ENCODE data around the gene SMPD4. TPM values are rescaled to one million over a fixed set of nuclear protein-coding genes. Genes with fewer than 3 reads are reported as not detected.
"Not testable (repeated sequence)": the region's sequence is repeated elsewhere in the genome, so short reads cannot be mapped to it uniquely, and the experiment has no call there.

SMPD4 gene
- total RNA-seq, 4 donors from 2014 or later = 34.1 to 74.6 (median 59.0) TPM

DNA sequence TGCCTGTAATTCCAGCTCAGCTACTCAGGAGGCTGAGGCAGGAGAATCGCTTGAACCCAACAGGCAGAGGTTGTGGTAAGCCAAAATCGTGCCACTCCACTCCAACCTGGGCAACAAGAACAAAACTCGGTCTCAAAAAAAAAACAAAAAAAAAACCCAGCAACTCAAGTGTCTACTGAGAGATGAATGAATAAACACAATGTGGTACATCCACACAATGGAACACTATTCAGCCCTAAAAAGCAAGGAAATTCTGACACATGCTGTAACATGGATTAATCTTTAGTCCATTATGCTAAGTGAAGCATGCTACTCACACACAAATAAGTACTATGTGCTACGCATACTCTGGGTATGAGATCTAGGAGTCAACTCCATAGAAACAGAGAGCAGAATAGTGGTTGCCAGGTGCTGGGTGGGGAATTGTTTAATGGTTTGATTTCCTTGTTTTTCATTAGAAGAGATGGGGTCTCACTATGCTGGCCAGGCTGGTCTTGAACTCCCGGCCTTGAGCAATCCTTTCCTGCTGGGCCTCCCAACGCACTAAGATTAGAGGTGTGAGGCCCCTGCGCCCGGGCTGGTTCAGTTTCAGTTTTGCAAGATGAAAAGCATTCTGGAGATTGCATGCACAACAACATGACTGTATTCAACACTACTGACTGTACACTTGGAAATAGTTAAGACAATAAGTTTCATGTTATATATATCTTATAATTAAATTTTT is 15.9 kb downstream of the SMPD4 start:
- H3K27ac ChIP-seq = no peak overlapping the region
- peaks cover 21 to 44% of the 10 kb centered on the region in 2 donors for H3K36me3 ChIP-seq
- no peak for TF ChIP-seq POLR2A (IDR thresholded peaks at IDR 0.05)
- TF ChIP-seq, protein P1, sequence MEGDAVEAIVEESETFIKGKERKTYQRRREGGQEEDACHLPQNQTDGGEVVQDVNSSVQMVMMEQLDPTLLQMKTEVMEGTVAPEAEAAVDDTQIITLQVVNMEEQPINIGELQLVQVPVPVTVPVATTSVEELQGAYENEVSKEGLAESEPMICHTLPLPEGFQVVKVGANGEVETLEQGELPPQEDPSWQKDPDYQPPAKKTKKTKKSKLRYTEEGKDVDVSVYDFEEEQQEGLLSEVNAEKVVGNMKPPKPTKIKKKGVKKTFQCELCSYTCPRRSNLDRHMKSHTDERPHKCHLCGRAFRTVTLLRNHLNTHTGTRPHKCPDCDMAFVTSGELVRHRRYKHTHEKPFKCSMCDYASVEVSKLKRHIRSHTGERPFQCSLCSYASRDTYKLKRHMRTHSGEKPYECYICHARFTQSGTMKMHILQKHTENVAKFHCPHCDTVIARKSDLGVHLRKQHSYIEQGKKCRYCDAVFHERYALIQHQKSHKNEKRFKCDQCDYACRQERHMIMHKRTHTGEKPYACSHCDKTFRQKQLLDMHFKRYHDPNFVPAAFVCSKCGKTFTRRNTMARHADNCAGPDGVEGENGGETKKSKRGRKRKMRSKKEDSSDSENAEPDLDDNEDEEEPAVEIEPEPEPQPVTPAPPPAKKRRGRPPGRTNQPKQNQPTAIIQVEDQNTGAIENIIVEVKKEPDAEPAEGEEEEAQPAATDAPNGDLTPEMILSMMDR (IDR thresholded peaks at IDR 0.05) = no peak
- H3K4me3 ChIP-seq (replicated peaks in 1 of 3) = no peak overlapping the region
- H3K27me3 ChIP-seq = no peaks in the 10 kb centered on the region
- H3K9me3 ChIP-seq = no peaks in the 10 kb centered on the region
- peaks cover 6 to 14% of the 10 kb centered on the region in 2 donors for H3K4me1 ChIP-seq
- no peak for DNase-seq
- intact Hi-C loops (cut with DNase I) = no loop called here
- WGBS, 2 donors = 96 to 98% methylated on average over 8 of the region's 8 CpGs

DNA sequence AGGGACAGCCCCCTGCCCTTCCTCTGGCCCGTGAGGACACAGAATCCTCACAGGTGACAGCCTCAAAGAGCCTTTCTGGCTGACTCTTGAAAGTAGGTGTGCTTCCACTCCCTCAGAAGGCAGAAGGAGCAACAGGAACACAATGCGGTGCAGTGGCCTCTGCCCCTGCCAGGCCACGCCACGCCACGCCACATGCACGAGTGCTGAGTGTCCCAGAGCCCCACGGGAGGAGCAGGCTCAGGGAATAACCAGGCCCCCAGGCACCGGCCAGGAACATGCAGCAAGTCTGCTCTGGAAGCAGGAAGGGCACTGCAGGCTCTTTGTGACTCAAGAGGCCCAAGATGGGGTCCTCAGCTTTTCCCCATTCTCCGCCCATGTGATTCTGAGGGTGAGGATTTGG is 18.4 kb downstream of the SMPD4 start:
- intact Hi-C loops (cut with DNase I) = no loop called here
- TF ChIP-seq, protein P1 (IDR thresholded peaks at IDR 0.05) = no peak
- no peak for TF ChIP-seq POLR2A (IDR thresholded peaks at IDR 0.05)
- Histone ChIP-seq H3K36me3 (peaks cover 21 to 36% of the 10 kb centered on the region in 2 donors), H3K27ac (peak overlapping the region in 1 of 3 donors; percentile 90), H3K9me3 (no peaks in the 10 kb centered on the region), H3K4me3 (replicated peaks in 1 of 3) (no peak overlapping the region), H3K4me1 (peaks cover 24 to 37% of the 10 kb centered on the region in 2 donors), H3K27me3 (no peaks in the 10 kb centered on the region)
- 92 to 96% methylated on average over 7 to 8 of the region's 9 CpGs for WGBS, 2 donors
- DNase-seq = no peak

DNA sequence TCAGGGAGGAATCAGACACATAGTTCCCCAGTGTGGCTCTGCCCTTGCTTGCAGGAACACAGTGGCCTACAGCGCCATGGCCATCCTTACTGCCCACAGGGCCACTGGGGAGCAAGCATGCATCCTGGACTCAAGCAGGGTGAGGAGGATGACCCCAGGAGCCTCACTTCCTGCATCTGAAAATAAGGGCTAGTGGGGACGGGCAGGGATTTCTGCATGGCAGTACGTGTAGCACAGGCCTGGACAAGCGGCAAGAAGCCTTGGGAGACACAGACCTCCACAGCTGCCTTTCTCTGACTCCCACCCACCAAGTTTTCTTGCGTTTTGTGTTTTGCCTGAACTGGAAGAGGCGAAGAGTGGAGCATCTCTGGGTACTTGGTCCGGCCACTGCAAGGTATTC is 18.9 kb downstream of the SMPD4 start:
- intact Hi-C loops (cut with DNase I); DNase-seq; H3K4me3 ChIP-seq (replicated peaks in 1 of 3); H3K27me3 ChIP-seq; H3K9me3 ChIP-seq: not testable (repeated sequence)
- Histone ChIP-seq H3K36me3 (peaks cover 20 to 35% of the 10 kb centered on the region in 2 donors), H3K27ac (peak overlapping the region in 2 of 3 donors; percentile 90 to 95), H3K4me1 (peaks cover 28 to 42% of the 10 kb centered on the region in 2 donors)
- 93 to 98% methylated on average over 5 to 6 of the region's 7 CpGs for WGBS, 2 donors

DNA sequence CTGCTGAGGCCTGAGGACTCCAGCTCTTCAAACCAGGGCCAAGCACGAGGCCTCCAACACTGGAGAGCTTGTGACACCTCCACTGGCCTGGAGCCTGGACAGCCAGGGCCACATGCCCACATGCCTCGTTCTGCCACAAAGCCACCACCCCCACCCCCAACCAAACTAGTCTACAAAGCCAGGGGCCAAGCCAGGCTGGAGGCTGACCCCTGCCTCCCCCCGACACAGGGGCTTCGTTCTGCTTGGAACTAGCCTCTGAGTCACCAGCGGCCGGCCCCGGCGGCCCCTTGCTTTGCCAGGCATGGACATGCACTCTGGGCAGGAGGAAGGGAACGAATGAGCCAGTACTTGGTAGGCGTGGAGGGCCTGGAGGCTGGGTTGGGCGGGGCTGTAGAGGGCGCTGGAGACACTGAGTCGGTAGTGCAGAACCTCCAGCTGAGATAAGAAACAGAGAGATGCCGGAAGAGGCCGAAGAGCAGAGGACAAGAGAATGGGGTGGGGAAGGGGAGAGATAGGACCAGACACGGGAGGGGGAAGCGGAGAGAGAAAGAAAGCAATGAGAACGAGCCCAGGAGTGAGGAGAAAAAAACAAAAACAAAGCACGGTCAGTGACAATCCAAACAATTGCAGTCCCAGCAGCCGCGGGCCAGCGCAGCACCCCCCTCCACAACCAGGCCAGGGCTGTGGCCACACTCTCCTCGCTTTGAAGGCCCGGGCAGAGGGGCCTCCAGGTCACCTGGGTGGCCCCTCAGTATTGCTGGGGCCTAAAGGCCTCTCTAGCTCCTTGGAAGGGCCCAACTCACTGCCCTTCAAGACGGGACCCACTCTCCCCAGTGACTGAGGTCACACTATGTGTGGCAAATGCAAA is 20.3 kb downstream of the SMPD4 start:
- H3K27ac ChIP-seq = peak overlapping the region; percentile 90 to 96 (median 95)
- peak in 1 of 2 donors; percentile 25 for TF ChIP-seq POLR2A (IDR thresholded peaks at IDR 0.05)
- TF ChIP-seq, protein P1 (IDR thresholded peaks at IDR 0.05) = peak in 2 of 6 experiments; percentile 12 to 24
- H3K9me3 ChIP-seq; intact Hi-C loops (cut with DNase I); H3K27me3 ChIP-seq; H3K4me3 ChIP-seq (replicated peaks in 1 of 3): not testable (repeated sequence)
- H3K4me1 ChIP-seq = peaks cover 38 to 53% of the 10 kb centered on the region in 2 donors
- DNase-seq = peak; percentile 91 to 93
- H3K36me3 ChIP-seq = peaks cover 14 to 25% of the 10 kb centered on the region in 2 donors
- WGBS, 2 donors = 23 to 39% methylated on average over 15 to 20 of the region's 25 CpGs

DNA sequence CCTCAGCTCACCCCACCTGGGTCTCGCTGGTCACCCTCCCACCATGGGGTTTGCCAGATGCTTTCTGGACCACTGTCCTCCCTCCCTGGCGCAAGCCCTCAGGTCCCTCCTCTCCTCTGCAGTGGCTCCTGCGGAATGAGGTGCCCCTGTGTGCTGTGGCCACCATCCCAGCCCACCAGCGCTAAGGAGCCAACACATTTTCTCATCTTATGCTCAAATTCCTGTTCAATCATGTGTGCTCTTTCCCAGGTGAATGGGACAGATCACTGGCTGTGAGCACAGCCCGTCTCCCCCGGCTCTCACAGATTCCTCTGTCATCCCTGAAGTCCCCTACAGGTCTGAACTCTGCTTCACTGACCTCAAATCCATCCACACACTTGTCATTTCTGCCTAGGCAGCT is 21.3 kb downstream of the SMPD4 start:
- DNase-seq = peak; percentile 53 to 62
- Histone ChIP-seq H3K4me3 (replicated peaks in 1 of 3) (no peak overlapping the region), H3K4me1 (peaks cover 42 to 59% of the 10 kb centered on the region in 2 donors), H3K36me3 (peaks cover 14 to 16% of the 10 kb centered on the region in 2 donors), H3K27me3 (no peaks in the 10 kb centered on the region), H3K9me3 (no peaks in the 10 kb centered on the region), H3K27ac (peak overlapping the region; percentile 90 to 99 (median 95))
- TF ChIP-seq POLR2A (IDR thresholded peaks at IDR 0.05) = no peak
- TF ChIP-seq, protein P1 (IDR thresholded peaks at IDR 0.05) = no peak
- 46 to 51% methylated on average over 6 of the region's 6 CpGs for WGBS, 2 donors
- intact Hi-C loops (cut with DNase I) = no loop called here

DNA sequence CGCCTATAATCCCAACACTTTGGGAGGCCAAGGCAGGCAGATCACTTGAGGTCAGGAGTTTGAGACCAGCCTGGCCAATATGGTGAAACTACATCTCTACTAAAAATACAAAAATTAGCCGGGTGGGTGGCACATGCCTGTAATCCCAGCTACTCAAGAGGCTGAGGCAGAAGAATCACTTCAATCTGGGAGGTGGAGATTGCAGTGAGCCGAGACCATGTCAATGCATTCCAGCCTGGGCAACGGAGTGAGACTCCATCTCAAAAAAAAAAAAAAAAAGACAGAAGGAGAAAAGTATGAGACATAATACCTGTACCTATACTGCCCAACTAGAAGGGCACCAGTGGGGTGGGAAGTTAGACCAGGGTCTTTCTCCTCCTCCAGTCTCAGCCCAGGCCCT is 22.0 kb downstream of the SMPD4 start:
- intact Hi-C loops (cut with DNase I) = loop anchor here (5.0 kb wide), 1 partner anchor 173 kb away; no protein-coding TSS in a partner anchor
- peak; percentile 72 to 77 for DNase-seq
- H3K9me3 ChIP-seq; H3K27me3 ChIP-seq; H3K4me3 ChIP-seq (replicated peaks in 1 of 3): not testable (repeated sequence)
- Histone ChIP-seq H3K4me1 (peaks cover 42 to 59% of the 10 kb centered on the region in 2 donors), H3K27ac (peak overlapping the region; percentile 90 to 99 (median 95)), H3K36me3 (peaks cover 12 to 15% of the 10 kb centered on the region in 2 donors)
- 35 to 51% methylated on average over 4 of the region's 4 CpGs for WGBS, 2 donors

Measured in thyroid gland (tissue), 4 donors.